ENCODE results near the gene SHISA5. TPM values are rescaled to one million over a fixed set of nuclear protein-coding genes. Genes with fewer than 3 reads are reported as not detected.
"Not testable (repeated sequence)": the region's sequence is repeated elsewhere in the genome, so short reads cannot be mapped to it uniquely, and the experiment has no call there.

Gene SHISA5
- total RNA-seq, 2 donors from 2014 or later, result 192 to 193 TPM

DNA sequence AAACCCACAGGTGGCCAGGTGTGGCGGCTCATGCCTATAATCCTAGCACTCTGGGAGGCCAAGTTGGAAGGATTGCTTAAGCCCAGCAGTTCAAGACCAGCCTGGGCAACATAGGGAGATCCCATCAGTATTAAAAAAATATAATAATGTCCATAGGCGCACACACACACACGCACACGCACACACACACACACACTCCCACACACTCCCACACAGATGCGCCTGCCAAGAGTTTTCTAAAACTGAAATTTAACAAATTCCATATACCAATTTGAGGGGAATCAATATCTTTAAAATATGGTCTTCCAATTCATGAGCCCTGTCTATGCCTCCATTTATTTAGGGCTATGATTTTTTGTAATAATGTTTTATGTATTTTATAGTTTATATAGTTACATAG lies 17.0 kb downstream of the SHISA5 start:
- peaks cover 12% of the 10 kb centered on the region for H3K4me1 Mint-ChIP-seq
- no peaks in the 10 kb centered on the region for H3K27me3 Mint-ChIP-seq (ENCODE audit: insufficient read depth)
- H3K4me3 Mint-ChIP-seq, result no peak overlapping the region

DNA sequence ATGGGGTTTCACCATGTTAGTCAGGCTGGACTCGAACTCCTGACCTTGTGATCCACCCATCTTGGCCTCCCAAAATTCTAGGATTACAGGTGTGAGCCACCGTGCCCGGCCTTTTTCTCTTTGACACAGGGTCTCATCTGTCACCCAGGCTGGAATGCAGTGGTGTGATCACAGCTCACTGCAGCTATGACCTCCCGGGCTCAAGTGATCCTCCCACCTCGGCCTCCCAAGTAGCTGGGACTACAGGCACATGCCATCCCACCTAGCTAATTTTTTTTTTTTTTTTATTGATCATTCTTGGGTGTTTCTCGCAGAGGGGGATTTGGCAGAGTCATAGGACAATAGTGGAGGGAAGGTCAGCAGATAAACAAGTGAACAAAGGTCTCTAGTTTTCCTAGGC lies 21.2 kb downstream of the SHISA5 start:
- not testable (repeated sequence) for H3K9me3 Mint-ChIP-seq; H3K4me3 Mint-ChIP-seq; H3K4me3 ChIP-seq (ENCODE audit: low read length); H3K27ac ChIP-seq (ENCODE audit: low read depth, low read length); H3K9me3 ChIP-seq (ENCODE audit: control insufficient read depth, low read length); H3K27me3 ChIP-seq (ENCODE audit: control insufficient read depth, insufficient read depth, low read length, poor library complexity, severe bottlenecking); H3K4me1 ChIP-seq (ENCODE audit: control insufficient read depth, insufficient read depth, low read length); H3K4me1 Mint-ChIP-seq; H3K27ac Mint-ChIP-seq; H3K9ac ChIP-seq (ENCODE audit: extremely low read depth, low read length, poor library complexity, severe bottlenecking); H3K27me3 Mint-ChIP-seq (ENCODE audit: insufficient read depth); H3K36me3 ChIP-seq (ENCODE audit: control insufficient read depth, insufficient read depth, low read length)
- peaks cover 17% of the 10 kb centered on the region for H3K36me3 Mint-ChIP-seq (ENCODE audit: low read depth)
- WGBS, 2 experiments (ENCODE audit: insufficient coverage in 1 of 2, insufficient read length in 1 of 2), result 86 to 100% methylated on average over 4 to 6 of the region's 6 CpGs
- peak; percentile 38 for DNase-seq

More for the DNA sequence above, 17.0 kb downstream of the SHISA5 start:
- Histone ChIP-seq H3K4me1 (ENCODE audit: control insufficient read depth, insufficient read depth, low read length) (no peaks in the 10 kb centered on the region), H3K27me3 (ENCODE audit: control insufficient read depth, insufficient read depth, low read length, poor library complexity, severe bottlenecking) (no peaks in the 10 kb centered on the region), H3K27ac (ENCODE audit: low read depth, low read length) (no peak overlapping the region), H3K9ac (ENCODE audit: extremely low read depth, low read length, poor library complexity, severe bottlenecking) (no peak overlapping the region), H3K36me3 (ENCODE audit: control insufficient read depth, insufficient read depth, low read length) (no peaks in the 10 kb centered on the region), H3K9me3 (ENCODE audit: control insufficient read depth, low read length) (no peaks in the 10 kb centered on the region), H3K4me3 (ENCODE audit: low read length) (no peak overlapping the region)
- TF ChIP-seq, protein P1, sequence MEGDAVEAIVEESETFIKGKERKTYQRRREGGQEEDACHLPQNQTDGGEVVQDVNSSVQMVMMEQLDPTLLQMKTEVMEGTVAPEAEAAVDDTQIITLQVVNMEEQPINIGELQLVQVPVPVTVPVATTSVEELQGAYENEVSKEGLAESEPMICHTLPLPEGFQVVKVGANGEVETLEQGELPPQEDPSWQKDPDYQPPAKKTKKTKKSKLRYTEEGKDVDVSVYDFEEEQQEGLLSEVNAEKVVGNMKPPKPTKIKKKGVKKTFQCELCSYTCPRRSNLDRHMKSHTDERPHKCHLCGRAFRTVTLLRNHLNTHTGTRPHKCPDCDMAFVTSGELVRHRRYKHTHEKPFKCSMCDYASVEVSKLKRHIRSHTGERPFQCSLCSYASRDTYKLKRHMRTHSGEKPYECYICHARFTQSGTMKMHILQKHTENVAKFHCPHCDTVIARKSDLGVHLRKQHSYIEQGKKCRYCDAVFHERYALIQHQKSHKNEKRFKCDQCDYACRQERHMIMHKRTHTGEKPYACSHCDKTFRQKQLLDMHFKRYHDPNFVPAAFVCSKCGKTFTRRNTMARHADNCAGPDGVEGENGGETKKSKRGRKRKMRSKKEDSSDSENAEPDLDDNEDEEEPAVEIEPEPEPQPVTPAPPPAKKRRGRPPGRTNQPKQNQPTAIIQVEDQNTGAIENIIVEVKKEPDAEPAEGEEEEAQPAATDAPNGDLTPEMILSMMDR (conservative IDR thresholded peaks at IDR 0.05), result no peak
- Mint-ChIP-seq H3K36me3 (ENCODE audit: low read depth) (peaks cover 22% of the 10 kb centered on the region), H3K27ac (no peak overlapping the region), H3K9me3 (peaks cover 2% of the 10 kb centered on the region)
- peak; percentile 19 for DNase-seq
- 93 to 96% methylated on average over 4 to 5 of the region's 5 CpGs for WGBS, 2 experiments (ENCODE audit: insufficient coverage in 1 of 2, insufficient read length in 1 of 2)

DNA sequence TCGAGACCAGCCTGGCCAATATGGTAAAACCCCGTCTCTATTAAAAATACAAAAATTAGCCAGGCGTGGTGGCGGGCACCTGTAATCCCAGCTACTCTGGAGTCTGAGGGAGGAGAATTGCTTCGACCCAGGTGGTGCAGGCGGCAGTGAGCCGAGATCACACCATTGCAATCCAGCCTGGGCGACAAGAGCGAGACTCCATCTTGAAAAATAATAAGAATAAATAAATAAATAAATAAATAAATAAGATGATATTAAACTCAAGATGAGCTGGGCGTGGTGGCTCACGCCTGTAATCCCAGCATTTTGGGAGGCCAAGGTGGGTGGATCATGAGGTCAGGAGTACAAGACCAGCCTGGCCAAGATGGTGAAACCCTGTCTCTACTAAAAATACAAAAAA lies 23.1 kb downstream of the SHISA5 start:
- not testable (repeated sequence) for H3K36me3 ChIP-seq (ENCODE audit: control insufficient read depth, insufficient read depth, low read length); H3K4me3 ChIP-seq (ENCODE audit: low read length); H3K27ac Mint-ChIP-seq; H3K9ac ChIP-seq (ENCODE audit: extremely low read depth, low read length, poor library complexity, severe bottlenecking); H3K4me3 Mint-ChIP-seq; H3K9me3 Mint-ChIP-seq; H3K9me3 ChIP-seq (ENCODE audit: control insufficient read depth, low read length); H3K4me1 Mint-ChIP-seq; H3K4me1 ChIP-seq (ENCODE audit: control insufficient read depth, insufficient read depth, low read length); H3K27ac ChIP-seq (ENCODE audit: low read depth, low read length); H3K27me3 Mint-ChIP-seq (ENCODE audit: insufficient read depth); H3K27me3 ChIP-seq (ENCODE audit: control insufficient read depth, insufficient read depth, low read length, poor library complexity, severe bottlenecking)
- H3K36me3 Mint-ChIP-seq (ENCODE audit: low read depth), result peaks cover 15% of the 10 kb centered on the region
- 95 to 98% methylated on average over 4 to 9 of the region's 11 CpGs for WGBS, 2 experiments (ENCODE audit: insufficient coverage in 1 of 2, insufficient read length in 1 of 2)
- DNase-seq, result peak; percentile 3

DNA sequence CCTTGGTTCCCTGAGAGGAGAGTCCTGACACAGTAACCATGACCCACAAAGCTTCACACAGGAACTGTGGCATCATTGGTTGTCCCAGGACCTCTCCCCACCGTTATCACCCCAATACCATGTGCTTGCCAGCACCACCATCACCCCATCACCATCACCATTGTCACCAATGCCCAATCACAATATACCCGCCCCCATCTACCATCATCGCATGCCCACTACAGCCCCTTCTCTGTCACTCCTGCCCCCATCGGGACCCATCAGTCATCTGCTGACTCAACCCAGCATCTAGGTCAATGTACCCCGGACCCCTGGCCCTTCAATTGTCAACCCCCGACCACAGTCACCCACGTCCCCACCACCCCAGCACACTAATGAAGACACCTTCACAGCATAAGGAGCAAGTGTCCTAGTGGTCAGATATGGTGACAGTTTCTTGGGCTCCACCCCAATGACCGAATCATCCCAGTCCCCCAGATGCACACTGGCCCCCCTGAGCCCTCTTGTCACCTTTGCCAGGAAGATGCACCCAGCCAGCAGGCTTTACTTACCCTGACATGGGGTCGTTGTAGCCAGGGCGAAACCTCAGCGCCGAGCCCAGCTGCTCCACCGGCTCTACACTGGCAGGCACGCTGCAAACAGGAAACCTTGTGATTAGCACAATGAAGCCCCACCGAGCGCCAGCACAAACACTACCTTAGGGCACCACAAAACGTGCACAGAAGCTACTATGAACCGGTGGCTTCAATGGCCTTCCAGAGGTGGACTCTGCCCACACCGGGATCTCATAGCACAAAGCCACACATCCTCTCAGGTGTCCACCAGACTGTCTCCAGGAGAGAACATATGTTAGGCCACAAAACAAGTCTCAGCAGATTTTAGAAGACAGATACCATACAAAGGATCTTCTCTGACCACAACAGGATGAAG lies 25.1 kb downstream of the SHISA5 start:
- peaks cover 4% of the 10 kb centered on the region for H3K36me3 ChIP-seq (ENCODE audit: control insufficient read depth, insufficient read depth, low read length)
- DNase-seq, result peak; percentile 41
- TF ChIP-seq, protein P1 (conservative IDR thresholded peaks at IDR 0.05), result no peak
- H3K9me3 ChIP-seq (ENCODE audit: control insufficient read depth, low read length), result no peaks in the 10 kb centered on the region
- H3K27me3 ChIP-seq (ENCODE audit: control insufficient read depth, insufficient read depth, low read length, poor library complexity, severe bottlenecking), result no peaks in the 10 kb centered on the region
- no peak overlapping the region for H3K27ac ChIP-seq (ENCODE audit: low read depth, low read length)
- peak overlapping the region; percentile 78 for H3K27ac Mint-ChIP-seq
- peaks cover 18% of the 10 kb centered on the region for H3K36me3 Mint-ChIP-seq (ENCODE audit: low read depth)
- peaks cover 15% of the 10 kb centered on the region for H3K4me1 Mint-ChIP-seq
- no peak overlapping the region for H3K4me3 Mint-ChIP-seq
- peaks cover 5% of the 10 kb centered on the region for H3K4me1 ChIP-seq (ENCODE audit: control insufficient read depth, insufficient read depth, low read length)
- no peaks in the 10 kb centered on the region for H3K27me3 Mint-ChIP-seq (ENCODE audit: insufficient read depth)
- no peaks in the 10 kb centered on the region for H3K9me3 Mint-ChIP-seq
- WGBS, 2 experiments (ENCODE audit: insufficient coverage in 1 of 2, insufficient read length in 1 of 2), result 87 to 90% methylated on average over 6 to 19 of the region's 19 CpGs
- no peak overlapping the region for H3K4me3 ChIP-seq (ENCODE audit: low read length)
- H3K9ac ChIP-seq (ENCODE audit: extremely low read depth, low read length, poor library complexity, severe bottlenecking), result no peak overlapping the region

Measured in endodermal cell (in vitro differentiated cells).